Testis (tissue), 2 donors: ENCODE results near the gene CIITA.

Experiments used
- POLR2A ChIP-seq: fragments of 450-650 bp; IDR thresholded peaks from one replicate; pipeline ENCODE4 v1.6.1; 2017; ENCODE audit warnings: antibody characterized with exemption, mild to moderate bottlenecking, moderate library complexity
- TF ChIP-seq, protein P1 (sequence below), 3 experiments: fragments of 450-650 bp in 2 of 3; fragments of 200-600 bp in 1 of 3; sonication (generic) in 1 of 3; IDR thresholded peaks; one replicate each; pipeline ENCODE4 v1.5.1; 2016 to 2019; ENCODE audit warnings: antibody characterized with exemption in 3 of 3, mild to moderate bottlenecking in 2 of 3, moderate library complexity in 1 of 3

DNA sequence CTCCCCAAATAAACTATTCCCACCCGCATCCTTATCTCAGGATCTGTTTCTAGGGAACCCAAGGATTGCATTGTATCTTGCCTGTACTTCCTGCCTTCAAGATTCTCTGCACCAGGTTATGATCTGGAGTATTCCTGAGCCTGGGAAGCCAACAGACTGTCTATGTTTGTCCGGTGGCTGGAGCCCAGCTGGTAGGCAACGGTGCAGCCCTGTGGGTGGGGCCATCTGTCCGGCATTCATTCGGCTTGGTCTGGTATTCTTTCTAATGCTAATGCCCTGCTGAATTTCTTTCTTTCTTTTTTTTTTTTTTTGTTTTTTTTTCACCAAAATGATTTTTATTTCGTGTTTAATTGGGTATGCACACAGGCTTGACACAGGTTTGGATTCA, 37.7 kb upstream of the CIITA start:
- TF ChIP-seq, protein P1, sequence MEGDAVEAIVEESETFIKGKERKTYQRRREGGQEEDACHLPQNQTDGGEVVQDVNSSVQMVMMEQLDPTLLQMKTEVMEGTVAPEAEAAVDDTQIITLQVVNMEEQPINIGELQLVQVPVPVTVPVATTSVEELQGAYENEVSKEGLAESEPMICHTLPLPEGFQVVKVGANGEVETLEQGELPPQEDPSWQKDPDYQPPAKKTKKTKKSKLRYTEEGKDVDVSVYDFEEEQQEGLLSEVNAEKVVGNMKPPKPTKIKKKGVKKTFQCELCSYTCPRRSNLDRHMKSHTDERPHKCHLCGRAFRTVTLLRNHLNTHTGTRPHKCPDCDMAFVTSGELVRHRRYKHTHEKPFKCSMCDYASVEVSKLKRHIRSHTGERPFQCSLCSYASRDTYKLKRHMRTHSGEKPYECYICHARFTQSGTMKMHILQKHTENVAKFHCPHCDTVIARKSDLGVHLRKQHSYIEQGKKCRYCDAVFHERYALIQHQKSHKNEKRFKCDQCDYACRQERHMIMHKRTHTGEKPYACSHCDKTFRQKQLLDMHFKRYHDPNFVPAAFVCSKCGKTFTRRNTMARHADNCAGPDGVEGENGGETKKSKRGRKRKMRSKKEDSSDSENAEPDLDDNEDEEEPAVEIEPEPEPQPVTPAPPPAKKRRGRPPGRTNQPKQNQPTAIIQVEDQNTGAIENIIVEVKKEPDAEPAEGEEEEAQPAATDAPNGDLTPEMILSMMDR (IDR thresholded peaks at IDR 0.05) = no peak
- no peak for TF ChIP-seq POLR2A
